IMR-90 (cell line): ENCODE data around the gene GLS. TPM values are rescaled to one million over a fixed set of nuclear protein-coding genes. Genes with fewer than 3 reads are reported as not detected.

Experiments used
- ATAC-seq: fragments of 200-7000 bp; cut with Tn5 transposase; 2 replicates; pipeline ENCODE4 v1.9.1; 2020; ENCODE audit warnings: low read depth, mild to moderate bottlenecking, moderate library complexity
- BruUV-seq: library from RNA; stranded (reverse); fragments of 400-500 nt; replicated peaks from 2 replicates; lab custom pipeline; 2021; lab: Mats Ljungman, UMichigan
- CTCF ChIA-PET: fragments of 300-600 bp; formaldehyde crosslinking; extraction: SDS; loops from one replicate; lab custom pipeline; 2021; ENCODE audit warnings: antibody characterized with exemption; lab: Yijun Ruan, JAX
- POLR2A ChIA-PET: fragments of 300-600 bp; sonication (Branson Sonifier 250); formaldehyde crosslinking; loops from one replicate; lab custom pipeline; 2022; ENCODE audit warnings: antibody characterized with exemption; ENCODE audit not compliant: unreplicated experiment; lab: Charles Lee
- DNase-seq: peaks from one replicate; pipeline ENCODE4 v3.0.0; 2013
- H2AFZ ChIP-seq: replicated peaks from 2 replicates; pipeline ENCODE3; 2013; ENCODE audit warnings: low read length, mild to moderate bottlenecking; ENCODE audit not compliant: poor library complexity
- H2AK5ac ChIP-seq: 2 replicates; pipeline ENCODE4 v1.6.1; 2013; ENCODE audit warnings: low read depth, low read length, inconsistent platforms
- H2AK9ac ChIP-seq: replicated peaks from 2 replicates; pipeline ENCODE3; 2013; ENCODE audit warnings: mild to moderate bottlenecking, low read depth, low read length, moderate library complexity; ENCODE audit not compliant: poor library complexity
- H2BK120ac ChIP-seq: 2 replicates; pipeline ENCODE4 v1.6.1; 2013; ENCODE audit warnings: low read depth, low read length, inconsistent platforms
- H2BK15ac ChIP-seq: 3 replicates; pipeline ENCODE4 v1.6.1; 2013; ENCODE audit warnings: low read depth, low read length, inconsistent platforms
- H2BK20ac ChIP-seq: 2 replicates; pipeline ENCODE4 v1.6.1; 2013; ENCODE audit warnings: low read depth, mild to moderate bottlenecking, inconsistent platforms, low read length, moderate library complexity
- H2BK5ac ChIP-seq: 2 replicates; pipeline ENCODE4 v1.6.1; 2013; ENCODE audit warnings: mild to moderate bottlenecking, low read depth, low read length, inconsistent platforms; ENCODE audit not compliant: poor library complexity, severe bottlenecking
- H3K14ac ChIP-seq: replicated peaks from 2 replicates; pipeline ENCODE4 v1.6.1; 2013; ENCODE audit warnings: low read depth, low read length, inconsistent platforms
- H3K18ac ChIP-seq: 2 replicates; pipeline ENCODE4 v1.6.1; 2013; ENCODE audit warnings: low read depth, low read length, control low read depth
- H3K23ac ChIP-seq: 2 replicates; pipeline ENCODE4 v1.6.1; 2013; ENCODE audit warnings: low read depth, low read length, inconsistent platforms
- H3K27ac ChIP-seq: 2 replicates; pipeline ENCODE4 v1.5.1; 2013; ENCODE audit warnings: mild to moderate bottlenecking, control low read depth, low read length; ENCODE audit not compliant: insufficient read depth
- H3K27me3 ChIP-seq: 2 replicates; pipeline ENCODE4 v1.6.1; 2013; ENCODE audit warnings: low read length; ENCODE audit not compliant: control insufficient read depth, insufficient read depth
- H3K36me3 ChIP-seq: 2 replicates; pipeline ENCODE4 v1.6.1; 2013; ENCODE audit warnings: low read length, mixed read lengths; ENCODE audit not compliant: control insufficient read depth, insufficient read depth
- H3K4ac ChIP-seq: 2 replicates; pipeline ENCODE4 v1.6.1; 2013; ENCODE audit warnings: low read depth, low read length, inconsistent platforms
- H3K4me1 ChIP-seq: 2 replicates; pipeline ENCODE4 v1.6.1; 2013; ENCODE audit warnings: low read length, mixed read lengths; ENCODE audit not compliant: control insufficient read depth, insufficient read depth
- H3K4me2 ChIP-seq: 2 replicates; pipeline ENCODE4 v1.6.1; 2013; ENCODE audit warnings: low read depth, mild to moderate bottlenecking, control low read depth, low read length, moderate library complexity
- H3K4me3 ChIP-seq: 2 replicates; pipeline ENCODE4 v1.5.1; 2013; ENCODE audit warnings: low read depth, mild to moderate bottlenecking, control low read depth, low read length, moderate library complexity; ENCODE audit not compliant: insufficient read depth
- H3K56ac ChIP-seq: 2 replicates; pipeline ENCODE4 v1.6.1; 2013; ENCODE audit warnings: low read length, inconsistent platforms; ENCODE audit not compliant: insufficient read depth; ENCODE audit errors: extremely low read depth
- H3K79me1 ChIP-seq, 2 experiments: 2 replicates each; pipeline ENCODE4 v1.6.1; 2013; ENCODE audit warnings: low read length in 2 of 2, inconsistent platforms in 1 of 2, low read depth in 1 of 2
- H3K9ac ChIP-seq: 2 replicates; pipeline ENCODE4 v1.6.1; 2013; ENCODE audit warnings: low read depth, low read length, control low read depth
- H3K9me1 ChIP-seq: 2 replicates; pipeline ENCODE4 v1.6.1; 2013; ENCODE audit warnings: low read length, inconsistent platforms; ENCODE audit not compliant: insufficient read depth
- H3K9me3 ChIP-seq: 2 replicates; pipeline ENCODE4 v1.6.1; 2013; ENCODE audit warnings: low read length; ENCODE audit not compliant: control insufficient read depth, insufficient read depth
- H4K20me1 ChIP-seq: 2 replicates; pipeline ENCODE4 v1.6.1; 2013; ENCODE audit warnings: low read length, inconsistent platforms; ENCODE audit not compliant: insufficient read depth
- H4K5ac ChIP-seq: 2 replicates; pipeline ENCODE4 v1.6.1; 2013; ENCODE audit warnings: mild to moderate bottlenecking, low read depth, low read length, control low read depth
- H4K8ac ChIP-seq, 2 experiments: 2 replicates each; pipeline ENCODE4 v1.6.1; 2013; ENCODE audit warnings: low read depth in 2 of 2, low read length in 2 of 2, control low read depth in 1 of 2, inconsistent platforms in 1 of 2
- H4K91ac ChIP-seq: 2 replicates; pipeline ENCODE4 v1.6.1; 2013; ENCODE audit warnings: low read depth, low read length, inconsistent platforms; ENCODE audit not compliant: insufficient read depth
- MAFK ChIP-seq: IDR thresholded peaks from 2 replicates; pipeline ENCODE4 v1.6.1; 2012; ENCODE audit warnings: low read depth, low read length, improper control_type of control experiment
- NFE2L2 ChIP-seq: fragments of 150-350 bp; IDR thresholded peaks from 2 replicates; pipeline ENCODE4 v1.6.1; 2016; ENCODE audit warnings: low read depth, mild to moderate bottlenecking, low read length
- WGBS, 2 experiments: methylation state at CpG; one replicate each; pipeline versions ENCODE4 v1.1.5 to v1.1.7; 2013; ENCODE audit warnings: missing lambda C conversion rate in 2 of 2; ENCODE audit not compliant: insufficient read length in 1 of 2; ENCODE audit errors: extremely low coverage in 2 of 2; 5-methylcytosine and 5-hydroxymethylcytosine counted together
- dilution Hi-C: fragments of 300-500 bp; cut with HindIII; formaldehyde crosslinking; loops from one replicate; pipeline ENCODE4 v1.14.3; 2018; ENCODE audit warnings: low sequenced_read_pairs; ENCODE audit not compliant: unreplicated experiment
- in situ Hi-C: fragments of 300-500 bp; cut with MboI; formaldehyde crosslinking; loops from 3 replicates; pipeline ENCODE4 v1.14.3; 2019; ENCODE audit warnings: low sequenced_read_pairs, inconsistent platforms, mixed read lengths
- intact Hi-C: fragments of 100-400 bp; cut with micrococcal nuclease; formaldehyde crosslinking; loops from 2 replicates; pipeline ENCODE4 v1.10.0; 2022
- polyA plus RNA-seq, 3 experiments: library from polyadenylated mRNA; depleted of rRNA; stranded (reverse); fragments of >200 nt; gene quantifications; 2 replicates each; pipeline ENCODE4 v1.2.3, GENCODE V29; 2012; ENCODE audit warnings: low replicate concordance in 1 of 3
- total RNA-seq: library from RNA; depleted of rRNA; stranded (reverse); fragments of >200 nt; gene quantifications from 2 replicates; pipeline ENCODE4 v1.2.3, GENCODE V29; 2012

The GLS gene
- total and polyA plus RNA-seq, 2 of the 4 experiments (the other 2 are of a cell fraction), result 87.5 to 130 TPM

DNA sequence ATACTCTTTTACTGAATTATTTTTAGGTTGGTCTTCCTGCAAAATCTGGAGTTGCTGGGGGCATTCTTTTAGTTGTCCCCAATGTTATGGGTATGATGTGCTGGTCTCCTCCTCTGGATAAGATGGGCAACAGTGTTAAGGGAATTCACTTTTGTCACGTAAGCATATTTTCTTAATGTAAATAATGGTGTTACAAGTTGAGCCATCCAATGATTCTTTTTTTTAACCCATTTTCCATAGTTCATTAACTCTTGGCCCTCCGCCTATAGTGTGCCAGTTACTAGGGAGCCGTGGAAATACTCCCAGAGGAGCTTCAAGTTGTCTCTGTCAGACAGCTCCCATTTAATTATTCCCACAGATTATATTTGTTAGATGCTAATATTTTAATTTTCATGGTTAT is 49.8 kb downstream of the GLS start:
- CTCF ChIA-PET, result interaction anchor here (0.8 kb wide), 1 partner anchor 29 kb away, joined by 3 read pairs; no protein-coding TSS in a partner anchor

More for the DNA sequence above, 49.8 kb downstream of the GLS start:
- Histone ChIP-seq H2BK20ac (no peak overlapping the region), H3K4me1 (0 out of 2 replicates have a peak, but pooled peaks cover 1% of the 10 kb centered on the region), H3K9ac (no peak overlapping the region), H2AK5ac (no peak overlapping the region), H3K9me1 (peaks cover 3% of the 10 kb centered on the region; the same call in 1 of the 2 replicates), H3K4ac (no peak overlapping the region), H2AK9ac (no peak overlapping the region), H4K20me1 (peaks cover 7% of the 10 kb centered on the region; the same call in 1 of the 2 replicates), H3K79me1 (peaks cover 3 to 8% of the 10 kb centered on the region in 2 experiments; a peak in 3 of 4 replicates), H3K14ac (no peak overlapping the region), H2BK5ac (no peak overlapping the region), H4K91ac (no peak overlapping the region), H3K27me3 (no peaks in the 10 kb centered on the region), H3K56ac (no peak overlapping the region), H3K4me3 (no peak overlapping the region), H3K18ac (no peak overlapping the region), H3K4me2 (no peak overlapping the region), H4K8ac (no peak overlapping the region), H3K27ac (no peak overlapping the region), H3K36me3 (peaks cover 17% of the 10 kb centered on the region), H2AFZ (no peak overlapping the region), H2BK120ac (no peak overlapping the region), H2BK15ac (no peak overlapping the region), H3K23ac (no peak overlapping the region), H4K5ac (no peak overlapping the region), H3K9me3 (no peaks in the 10 kb centered on the region)
- no CpG with 5 or more reads among the region's 3 CpGs for WGBS, 2 experiments
- no peak for DNase-seq
- ATAC-seq, result no peak
- BruUV-seq, result no TSS peak
- TF ChIP-seq NFE2L2 (no peak), MAFK (peak; percentile 90)
- intact Hi-C loops (no loop called here), dilution Hi-C loops (no loop called here), in situ Hi-C loops (no loop called here)
- POLR2A ChIA-PET, result no interaction called here
